H9 (cell line): Measurements from ENCODE around the gene NKD1. TPM values are rescaled to one million over a fixed set of nuclear protein-coding genes. Genes with fewer than 3 reads are reported as not detected.

Experiments
- DNase-seq: peaks from one replicate; pipeline ENCODE4 v3.0.0-alpha.2; 2017
- H2AFZ ChIP-seq: one replicate; pipeline ENCODE4 v1.6.1; 2013; ENCODE audit warnings: mild to moderate bottlenecking, low read length, control low read depth, moderate library complexity
- H2AK5ac ChIP-seq: 2 replicates; pipeline ENCODE4 v1.6.1; 2013; ENCODE audit warnings: low read length, control low read depth, mixed read lengths; ENCODE audit not compliant: insufficient read length
- H2BK120ac ChIP-seq: one replicate; pipeline ENCODE4 v1.6.1; 2013; ENCODE audit warnings: low read depth, mild to moderate bottlenecking, low read length, control low read depth, inconsistent platforms; ENCODE audit not compliant: poor library complexity, severe bottlenecking
- H2BK12ac ChIP-seq: 2 replicates; pipeline ENCODE4 v1.6.1; 2013; ENCODE audit warnings: low read length, control low read depth, mixed read lengths, low read depth; ENCODE audit not compliant: insufficient read length
- H2BK15ac ChIP-seq: 2 replicates; pipeline ENCODE4 v1.6.1; 2013; ENCODE audit warnings: low read depth, low read length, control low read depth
- H2BK20ac ChIP-seq: one replicate; pipeline ENCODE4 v1.6.1; 2013; ENCODE audit warnings: low read depth, mild to moderate bottlenecking, low read length, control low read depth, inconsistent platforms; ENCODE audit not compliant: poor library complexity, severe bottlenecking
- H2BK5ac ChIP-seq: 2 replicates; pipeline ENCODE4 v1.6.1; 2013; ENCODE audit warnings: low read length, control low read depth, mixed read lengths; ENCODE audit not compliant: insufficient read length
- H3K14ac ChIP-seq: 2 replicates; pipeline ENCODE4 v1.6.1; 2013; ENCODE audit warnings: low read length, control low read depth; ENCODE audit not compliant: insufficient read depth
- H3K18ac ChIP-seq: 2 replicates; pipeline ENCODE4 v1.6.1; 2013; ENCODE audit warnings: low read depth, mild to moderate bottlenecking, mixed read lengths, low read length, control low read depth; ENCODE audit not compliant: insufficient read length
- H3K23ac ChIP-seq: 2 replicates; pipeline ENCODE4 v1.6.1; 2013; ENCODE audit warnings: low read length, control low read depth, mixed read lengths, low read depth; ENCODE audit not compliant: insufficient read length
- H3K23me2 ChIP-seq: 2 replicates; pipeline ENCODE4 v1.6.1; 2013; ENCODE audit warnings: low read depth, mild to moderate bottlenecking, mixed read lengths, low read length, control low read depth; ENCODE audit not compliant: insufficient read length, poor library complexity, severe bottlenecking
- H3K27ac ChIP-seq: 2 replicates; pipeline ENCODE4 v1.5.1; 2013; ENCODE audit warnings: low read length, control low read depth, mixed read lengths, low read depth; ENCODE audit not compliant: insufficient read length
- H3K27me3 ChIP-seq: 2 replicates; pipeline ENCODE4 v1.6.1; 2013; ENCODE audit warnings: low read length, control low read depth, inconsistent platforms; ENCODE audit not compliant: insufficient read depth
- H3K4ac ChIP-seq: 2 replicates; pipeline ENCODE4 v1.6.1; 2013; ENCODE audit warnings: low read depth, mild to moderate bottlenecking, control low read depth, inconsistent platforms, low read length, moderate library complexity
- H3K4me1 ChIP-seq: 2 replicates; pipeline ENCODE4 v1.6.1; 2013; ENCODE audit warnings: low read length, control low read depth, inconsistent platforms; ENCODE audit not compliant: insufficient read depth
- H3K4me2 ChIP-seq: 2 replicates; pipeline ENCODE4 v1.6.1; 2013; ENCODE audit warnings: low read length, control low read depth, mixed read lengths; ENCODE audit not compliant: insufficient read length, insufficient read depth
- H3K56ac ChIP-seq: 2 replicates; pipeline ENCODE4 v1.6.1; 2013; ENCODE audit warnings: low read depth, mild to moderate bottlenecking, mixed read lengths, low read length, control low read depth; ENCODE audit not compliant: insufficient read length
- H3K79me1 ChIP-seq: 2 replicates; pipeline ENCODE4 v1.6.1; 2013; ENCODE audit warnings: low read depth, mild to moderate bottlenecking, moderate library complexity, low read length, control low read depth, inconsistent platforms; ENCODE audit not compliant: insufficient read depth, poor library complexity, severe bottlenecking
- H3K79me2 ChIP-seq: 2 replicates; pipeline ENCODE4 v1.6.1; 2013; ENCODE audit warnings: low read length, control low read depth, inconsistent platforms; ENCODE audit not compliant: insufficient read depth
- H3K9ac ChIP-seq: 2 replicates; pipeline ENCODE4 v1.6.1; 2013; ENCODE audit warnings: low read length, control low read depth, mixed read lengths; ENCODE audit not compliant: insufficient read length; ENCODE audit errors: extremely low read depth
- H3K9me3 ChIP-seq: one replicate; pipeline ENCODE4 v1.6.1; 2013; ENCODE audit warnings: low read depth, low read length, inconsistent platforms; ENCODE audit not compliant: control insufficient read depth
- H3T11ph ChIP-seq: one replicate; pipeline ENCODE4 v1.6.1; 2013; ENCODE audit warnings: mild to moderate bottlenecking, low read length, control low read depth, inconsistent platforms
- H4K20me1 ChIP-seq: one replicate; pipeline ENCODE4 v1.6.1; 2013; ENCODE audit not compliant: control insufficient read depth, insufficient read length, insufficient read depth
- H4K5ac ChIP-seq: 2 replicates; pipeline ENCODE4 v1.6.1; 2013; ENCODE audit warnings: low read depth, mild to moderate bottlenecking, mixed read lengths, low read length, control low read depth; ENCODE audit not compliant: insufficient read length
- H4K8ac ChIP-seq: replicated peaks from 2 replicates; pipeline ENCODE4 v1.6.1; 2013; ENCODE audit warnings: low read length, control low read depth, mixed read lengths, low read depth; ENCODE audit not compliant: insufficient read length
- H4K91ac ChIP-seq: 2 replicates; pipeline ENCODE4 v1.6.1; 2013; ENCODE audit warnings: low read depth, mild to moderate bottlenecking, moderate library complexity, mixed read lengths, low read length, control low read depth; ENCODE audit not compliant: insufficient read length
- H3K27ac Mint-ChIP-seq, 3 experiments: 2 replicates in 2 of 3; 3 replicates in 1 of 3; pipeline ENCODE4 v1.8.0; 2020 to 2021; ENCODE audit warnings: mixed read lengths in 3 of 3, mild to moderate bottlenecking in 1 of 3, moderate library complexity in 1 of 3
- H3K27me3 Mint-ChIP-seq: 2 replicates; pipeline ENCODE4 v1.8.0; 2021; ENCODE audit warnings: low read depth, mild to moderate bottlenecking, moderate library complexity, mixed read lengths
- H3K36me3 Mint-ChIP-seq, 3 experiments: 2 replicates in 2 of 3; 3 replicates in 1 of 3; pipeline ENCODE4 v1.8.0; 2020 to 2021; ENCODE audit warnings: low read depth in 3 of 3, mixed read lengths in 3 of 3; ENCODE audit not compliant: insufficient read depth in 1 of 3
- H3K4me1 Mint-ChIP-seq, 2 experiments: 2 replicates each; pipeline ENCODE4 v1.8.0; 2020; ENCODE audit warnings: mixed read lengths in 2 of 2
- H3K4me3 Mint-ChIP-seq, 2 experiments: 2 replicates in 1 of 2; 3 replicates in 1 of 2; pipeline ENCODE4 v1.8.0; 2020 to 2021; ENCODE audit warnings: mild to moderate bottlenecking in 2 of 2, mixed read lengths in 2 of 2, moderate library complexity in 1 of 2
- H3K9me3 Mint-ChIP-seq, 2 experiments: 2 replicates in 1 of 2; 3 replicates in 1 of 2; pipeline ENCODE4 v1.8.0; 2020; ENCODE audit warnings: mild to moderate bottlenecking in 2 of 2, mixed read lengths in 2 of 2, moderate library complexity in 1 of 2
- WGBS: extraction: QIAGEN DNeasy Blood & Tissue Kit; methylation state at CpG from one replicate; pipeline ENCODE4 v1.1.7; 2013; ENCODE audit warnings: missing lambda C conversion rate, low lambda C conversion rate, mixed read lengths; ENCODE audit not compliant: insufficient read length; ENCODE audit errors: extremely low coverage; 5-methylcytosine and 5-hydroxymethylcytosine counted together
- total RNA-seq: library from RNA; stranded (reverse); gene quantifications from 2 replicates; pipeline ENCODE4 v1.2.1, GENCODE V29; 2021
- TF ChIP-seq, protein P1 (sequence below): fragments of 200-600 bp; sonication (generic); conservative IDR thresholded peaks from 3 replicates; pipeline ENCODE4 v1.8.0; 2021; ENCODE audit warnings: antibody characterized with exemption, mild to moderate bottlenecking

NKD1 gene
- total RNA-seq, 1 experiment from 2014 or later, result 1.9 TPM

DNA sequence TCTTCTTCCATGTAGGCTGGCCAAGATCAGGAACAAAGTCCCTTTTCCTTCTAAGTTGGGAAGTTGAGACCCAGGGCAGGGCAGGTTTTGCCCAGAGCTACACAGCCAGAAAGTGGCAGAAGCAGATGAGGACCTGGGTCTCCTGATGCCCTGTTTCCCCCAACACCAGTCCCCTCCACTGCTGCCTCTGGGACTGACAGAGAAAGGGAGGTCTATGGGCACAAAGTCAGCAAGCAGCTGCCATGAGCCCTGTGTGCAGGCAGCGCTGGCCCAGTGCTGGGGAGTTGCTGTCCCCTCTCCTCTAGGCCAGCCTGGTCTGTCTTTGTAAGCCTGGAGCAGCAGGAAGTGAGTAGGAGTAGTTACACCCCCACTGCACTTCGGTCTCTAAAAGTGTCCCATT lies 46.9 kb upstream of the NKD1 start:
- no peak overlapping the region for H4K8ac ChIP-seq
- no CpG with 5 or more reads among the region's 2 CpGs for WGBS
- H3T11ph ChIP-seq, result no peak overlapping the region
- no peaks in the 10 kb centered on the region; the same call in 1 of the 2 replicates for H3K4me1 ChIP-seq
- no peaks in the 10 kb centered on the region for H3K36me3 Mint-ChIP-seq
- no peak overlapping the region for H2BK20ac ChIP-seq
- no peak overlapping the region for H2BK5ac ChIP-seq
- H3K23me2 ChIP-seq, result no peaks in the 10 kb centered on the region
- no peak overlapping the region for H3K23ac ChIP-seq
- H2BK120ac ChIP-seq, result no peak overlapping the region
- peaks cover 25% of the 10 kb centered on the region in 2 experiments for H3K4me1 Mint-ChIP-seq
- H3K79me1 ChIP-seq, result no peaks in the 10 kb centered on the region
- H3K4me3 Mint-ChIP-seq, result no peak overlapping the region
- H4K91ac ChIP-seq, result no peak overlapping the region
- H3K9me3 ChIP-seq, result no peaks in the 10 kb centered on the region
- no peak overlapping the region for H4K5ac ChIP-seq
- no peak overlapping the region for H3K4me2 ChIP-seq
- no peak overlapping the region for H3K9ac ChIP-seq
- H3K14ac ChIP-seq, result no peak overlapping the region
- H3K27me3 Mint-ChIP-seq, result peaks cover 3% of the 10 kb centered on the region; the same call in 1 of the 2 replicates
- no peak overlapping the region for H2AFZ ChIP-seq
- H2BK15ac ChIP-seq, result no peak overlapping the region
- no peaks in the 10 kb centered on the region for H3K79me2 ChIP-seq
- H3K4ac ChIP-seq, result no peak overlapping the region
- DNase-seq, result no peak
- H3K27me3 ChIP-seq, result no peaks in the 10 kb centered on the region
- no peak overlapping the region for H2AK5ac ChIP-seq
- H3K18ac ChIP-seq, result no peak overlapping the region
- no peak overlapping the region for H3K56ac ChIP-seq
- H2BK12ac ChIP-seq, result no peak overlapping the region
- TF ChIP-seq, protein P1, sequence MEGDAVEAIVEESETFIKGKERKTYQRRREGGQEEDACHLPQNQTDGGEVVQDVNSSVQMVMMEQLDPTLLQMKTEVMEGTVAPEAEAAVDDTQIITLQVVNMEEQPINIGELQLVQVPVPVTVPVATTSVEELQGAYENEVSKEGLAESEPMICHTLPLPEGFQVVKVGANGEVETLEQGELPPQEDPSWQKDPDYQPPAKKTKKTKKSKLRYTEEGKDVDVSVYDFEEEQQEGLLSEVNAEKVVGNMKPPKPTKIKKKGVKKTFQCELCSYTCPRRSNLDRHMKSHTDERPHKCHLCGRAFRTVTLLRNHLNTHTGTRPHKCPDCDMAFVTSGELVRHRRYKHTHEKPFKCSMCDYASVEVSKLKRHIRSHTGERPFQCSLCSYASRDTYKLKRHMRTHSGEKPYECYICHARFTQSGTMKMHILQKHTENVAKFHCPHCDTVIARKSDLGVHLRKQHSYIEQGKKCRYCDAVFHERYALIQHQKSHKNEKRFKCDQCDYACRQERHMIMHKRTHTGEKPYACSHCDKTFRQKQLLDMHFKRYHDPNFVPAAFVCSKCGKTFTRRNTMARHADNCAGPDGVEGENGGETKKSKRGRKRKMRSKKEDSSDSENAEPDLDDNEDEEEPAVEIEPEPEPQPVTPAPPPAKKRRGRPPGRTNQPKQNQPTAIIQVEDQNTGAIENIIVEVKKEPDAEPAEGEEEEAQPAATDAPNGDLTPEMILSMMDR, result no peak
- no peak overlapping the region for H3K27ac ChIP-seq
- no peaks in the 10 kb centered on the region; a peak in 1 of 5 replicates for H3K9me3 Mint-ChIP-seq
- H3K27ac Mint-ChIP-seq, result no peak overlapping the region
- no peaks in the 10 kb centered on the region for H4K20me1 ChIP-seq
